Mesangial cell (primary cell): ENCODE data around the gene SERF1A. TPM values are rescaled to one million over a fixed set of nuclear protein-coding genes. Genes with fewer than 3 reads are reported as not detected.

Source experiments
- total RNA-seq: library from RNA; depleted of rRNA; stranded (reverse); fragments of >200 nt; gene quantifications from 2 replicates; pipeline ENCODE4 v1.2.3, GENCODE V29; 2015

Gene SERF1A
- total RNA-seq, result 6.4 and 8.6 TPM in 2 replicates

GRCh38 chr5:70900533-70901271, at the start of gene SERF1A:
Gene SERF1A (plus strand): TSS chr5:70900669. CDS start chr5:70900870, 201 bp downstream.

Other genes with a start within 250 kb of the SERF1A start
- 18.4 and 19.2 TPM in 2 replicates for gene SMN1, start 24.4 kb downstream of the SERF1A start, total RNA-seq
- 0.81 and 3.2 TPM in 2 replicates for gene NAIP, start 124.7 kb downstream of the SERF1A start, total RNA-seq
- gene GTF2H2, start 167.0 kb downstream of the SERF1A start, total RNA-seq, result 9.8 and 18.7 TPM in 2 replicates